ACC112 (cell line): ENCODE results near the gene TRAPPC11.
"Not testable (repeated sequence)": the region's sequence is repeated elsewhere in the genome, so short reads cannot be mapped to it uniquely, and the experiment has no call there.

Experiments used
- H2AFZ ChIP-seq: fragments of 200-600 bp; sonication (generic); one replicate; pipeline ENCODE4 v1.6.0; 2017; ENCODE audit warnings: antibody characterized with exemption, low read length; ENCODE audit not compliant: unreplicated experiment
- H3K27ac ChIP-seq: fragments of 200-600 bp; sonication (generic); 2 replicates; pipeline ENCODE4 v1.5.1; 2014; ENCODE audit warnings: low read depth, mild to moderate bottlenecking, antibody characterized with exemption, low read length, moderate library complexity
- H3K27me3 ChIP-seq: fragments of 200-600 bp; sonication (generic); 2 replicates; pipeline ENCODE4 v1.6.1; 2014; ENCODE audit warnings: mild to moderate bottlenecking, antibody characterized with exemption, low read length, moderate library complexity, mixed read lengths; ENCODE audit not compliant: insufficient read depth
- H3K36me3 ChIP-seq: fragments of 200-600 bp; sonication (generic); 2 replicates; pipeline ENCODE4 v1.6.1; 2016; ENCODE audit warnings: mild to moderate bottlenecking, antibody characterized with exemption, low read length, moderate library complexity, mixed read lengths; ENCODE audit not compliant: insufficient read depth
- H3K4me1 ChIP-seq: fragments of 200-600 bp; sonication (generic); one replicate; pipeline ENCODE4 v1.6.1; 2016; ENCODE audit warnings: low read length, mixed read lengths; ENCODE audit not compliant: insufficient read depth, unreplicated experiment, control insufficient read depth
- H3K4me3 ChIP-seq: fragments of 200-600 bp; sonication (generic); 2 replicates; pipeline ENCODE4 v1.5.1; 2014; ENCODE audit warnings: mild to moderate bottlenecking, low read depth, low read length
- H3K79me2 ChIP-seq: fragments of 200-600 bp; sonication (generic); one replicate; pipeline ENCODE4 v1.6.0; 2016; ENCODE audit warnings: low read length; ENCODE audit not compliant: control insufficient read depth, unreplicated experiment, insufficient read depth

The TRAPPC11 gene

GRCh38 chr4:183718876-183719275 is 59.8 kb downstream of the TRAPPC11 start:
- no peaks in the 10 kb centered on the region for H3K36me3 ChIP-seq

GRCh38 chr4:183721207-183722081 is 62.4 kb downstream of the TRAPPC11 start:
- Histone ChIP-seq H3K4me1 (no peaks in the 10 kb centered on the region), H3K27me3 (no peaks in the 10 kb centered on the region), H3K36me3 (no peaks in the 10 kb centered on the region), H3K27ac (no peak overlapping the region), H3K79me2 (no peaks in the 10 kb centered on the region), H3K4me3 (peak overlapping the region; percentile 71), H2AFZ (peak overlapping the region; percentile 50)

More at GRCh38 chr4:183718876-183719275, 59.8 kb downstream of the TRAPPC11 start:
- H3K4me3 ChIP-seq, result no peak overlapping the region
- no peaks in the 10 kb centered on the region for H3K4me1 ChIP-seq
- H3K27me3 ChIP-seq, result no peaks in the 10 kb centered on the region
- H3K79me2 ChIP-seq, result no peaks in the 10 kb centered on the region
- no peak overlapping the region for H3K27ac ChIP-seq
- no peak overlapping the region for H2AFZ ChIP-seq

GRCh38 chr4:183722731-183723560 is 63.9 kb downstream of the TRAPPC11 start:
- Histone ChIP-seq H3K27me3 (no peaks in the 10 kb centered on the region), H3K4me3 (peak overlapping the region; percentile 71), H3K36me3 (no peaks in the 10 kb centered on the region), H3K4me1 (no peaks in the 10 kb centered on the region), H3K79me2 (no peaks in the 10 kb centered on the region), H3K27ac (no peak overlapping the region), H2AFZ (peak overlapping the region; percentile 23)

GRCh38 chr4:183723561-183724228 is 64.6 kb downstream of the TRAPPC11 start:
- H3K27ac ChIP-seq, result no peak overlapping the region
- no peaks in the 10 kb centered on the region for H3K4me1 ChIP-seq
- no peaks in the 10 kb centered on the region for H3K79me2 ChIP-seq
- H3K36me3 ChIP-seq, result no peaks in the 10 kb centered on the region
- H3K27me3 ChIP-seq, result no peaks in the 10 kb centered on the region
- H3K4me3 ChIP-seq, result peak overlapping the region; percentile 71; the same call in 1 of the 2 replicates
- H2AFZ ChIP-seq, result no peak overlapping the region

GRCh38 chr4:183725585-183725984 is 66.5 kb downstream of the TRAPPC11 start:
- not testable (repeated sequence) for H3K27me3 ChIP-seq, H2AFZ ChIP-seq, H3K79me2 ChIP-seq, H3K27ac ChIP-seq, H3K4me1 ChIP-seq, H3K4me3 ChIP-seq, H3K36me3 ChIP-seq

GRCh38 chr4:183727482-183727881 is 68.4 kb downstream of the TRAPPC11 start:
- H3K4me1 ChIP-seq, result no peaks in the 10 kb centered on the region
- no peak overlapping the region for H3K4me3 ChIP-seq
- H3K27me3 ChIP-seq, result peaks cover 6% of the 10 kb centered on the region; the same call in 1 of the 2 replicates
- H3K79me2 ChIP-seq, result no peaks in the 10 kb centered on the region
- no peak overlapping the region for H2AFZ ChIP-seq
- H3K36me3 ChIP-seq, result no peaks in the 10 kb centered on the region
- H3K27ac ChIP-seq, result no peak overlapping the region

- H3K27ac ChIP-seq, result no peak overlapping the region
Observed at GRCh38 chr4:183728223-183729068, 69.4 kb downstream of the TRAPPC11 start.

GRCh38 chr4:183729069-183729406 is 69.9 kb downstream of the TRAPPC11 start:
- Histone ChIP-seq H3K27me3 (peaks cover 6% of the 10 kb centered on the region), H3K27ac (no peak overlapping the region), H3K4me3 (no peak overlapping the region)

More at GRCh38 chr4:183728223-183729068, 69.4 kb downstream of the TRAPPC11 start:
- Histone ChIP-seq H3K4me3 (no peak overlapping the region), H3K36me3 (no peaks in the 10 kb centered on the region), H3K79me2 (no peaks in the 10 kb centered on the region), H2AFZ (no peak overlapping the region), H3K4me1 (no peaks in the 10 kb centered on the region), H3K27me3 (peaks cover 6% of the 10 kb centered on the region; the same call in 1 of the 2 replicates)

GRCh38 chr4:183729430-183730328 is 70.6 kb downstream of the TRAPPC11 start:
- Histone ChIP-seq H3K27ac (no peak overlapping the region), H3K4me3 (no peak overlapping the region), H3K36me3 (no peaks in the 10 kb centered on the region), H3K79me2 (no peaks in the 10 kb centered on the region), H3K27me3 (peaks cover 6% of the 10 kb centered on the region), H3K4me1 (no peaks in the 10 kb centered on the region), H2AFZ (no peak overlapping the region)

More at GRCh38 chr4:183729069-183729406, 69.9 kb downstream of the TRAPPC11 start:
- no peaks in the 10 kb centered on the region for H3K79me2 ChIP-seq
- no peaks in the 10 kb centered on the region for H3K4me1 ChIP-seq
- H2AFZ ChIP-seq, result no peak overlapping the region
- no peaks in the 10 kb centered on the region for H3K36me3 ChIP-seq
